ENCODE data around the gene SAXO1.
"Not testable (repeated sequence)": the region's sequence is repeated elsewhere in the genome, so short reads cannot be mapped to it uniquely, and the experiment has no call there.

Gene SAXO1

DNA sequence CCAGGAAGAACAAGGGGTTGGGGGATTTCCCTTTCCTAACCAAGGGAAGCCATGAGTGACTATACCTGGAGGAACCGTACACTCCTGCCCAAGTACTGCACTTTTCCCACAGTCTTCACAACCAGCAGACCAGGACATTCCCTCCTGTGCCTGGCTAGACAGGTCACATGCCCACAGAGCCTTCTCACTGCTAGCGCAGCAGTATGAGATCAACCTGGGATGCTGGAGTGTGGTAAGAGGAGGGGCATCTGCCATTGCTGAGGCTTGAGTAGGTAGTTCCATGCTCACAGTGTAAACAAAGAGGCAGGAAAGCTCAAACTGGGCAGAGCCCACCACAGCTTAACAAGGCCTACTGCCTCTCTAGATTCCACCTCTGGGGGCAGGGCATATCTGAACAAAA lies 35.9 kb downstream of the SAXO1 start:
- no peak for DNase-seq

DNA sequence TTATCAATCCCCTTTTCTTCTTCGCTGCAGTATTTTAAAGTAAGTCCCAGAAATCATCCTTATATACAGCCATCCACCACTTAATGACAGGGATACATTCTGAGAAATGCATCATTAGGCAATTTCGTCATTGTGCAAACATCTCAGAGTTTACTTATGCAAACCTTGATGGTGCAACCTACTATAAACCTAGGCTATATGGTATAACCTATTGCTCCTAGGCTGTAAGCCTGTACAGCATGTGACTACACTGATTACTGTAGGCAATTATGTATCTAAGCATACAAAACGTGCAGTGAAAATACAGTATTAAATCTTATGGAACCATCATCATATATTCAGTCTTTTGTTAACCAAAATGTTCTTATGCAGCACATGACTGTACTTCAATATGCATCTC lies 36.8 kb downstream of the SAXO1 start:
- no peak for DNase-seq

DNA sequence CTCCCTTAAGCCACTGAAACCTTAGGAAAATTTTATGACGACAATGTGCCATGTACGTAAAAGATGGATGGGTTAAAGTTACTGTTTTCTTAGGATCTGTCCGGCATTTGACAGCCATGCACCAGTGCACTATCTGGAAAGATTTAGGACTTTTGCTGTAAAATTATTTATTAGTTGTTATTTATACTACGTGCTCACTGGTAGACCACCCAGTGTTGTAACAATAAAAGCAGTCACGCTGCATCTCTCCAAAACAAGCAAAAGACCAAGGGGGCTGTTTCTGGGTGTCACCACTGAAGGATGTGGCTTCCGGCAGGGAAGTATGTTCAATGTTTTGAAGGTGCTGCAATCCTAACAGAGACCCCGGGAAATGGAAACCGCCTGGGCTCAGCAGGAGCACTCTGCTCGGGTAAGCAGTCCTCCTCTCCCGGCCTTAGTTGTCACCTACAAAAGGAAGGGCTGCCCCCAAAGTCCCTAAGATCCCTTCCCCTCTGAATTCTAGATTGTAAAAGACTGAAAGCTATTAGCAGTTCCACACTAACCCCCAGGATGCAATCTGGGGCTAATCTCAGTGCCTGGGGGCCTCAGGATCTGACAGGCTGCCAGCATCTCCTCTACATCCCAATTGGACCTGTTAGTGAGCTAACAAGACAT lies 38.6 kb downstream of the SAXO1 start:
- DNase-seq: no peak

DNA sequence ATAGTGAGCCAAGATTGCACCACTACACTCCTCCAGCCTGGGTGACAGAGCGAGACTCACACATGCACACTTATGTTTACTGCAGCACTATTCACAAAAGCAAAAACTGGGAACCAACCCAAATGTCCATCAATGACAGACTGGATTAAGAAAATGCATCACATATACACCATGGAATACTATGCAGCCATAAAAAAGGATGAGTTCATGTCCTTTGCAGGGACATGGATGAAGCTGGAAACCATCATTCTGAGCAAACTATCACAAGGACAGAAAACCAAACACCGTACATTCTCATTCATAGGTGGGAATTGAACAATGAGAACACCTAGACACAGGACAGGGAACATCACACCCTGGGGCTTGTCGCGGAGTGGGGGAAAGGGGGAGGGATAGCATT lies 41.8 kb downstream of the SAXO1 start:
- DNase-seq: not testable (repeated sequence)

DNA sequence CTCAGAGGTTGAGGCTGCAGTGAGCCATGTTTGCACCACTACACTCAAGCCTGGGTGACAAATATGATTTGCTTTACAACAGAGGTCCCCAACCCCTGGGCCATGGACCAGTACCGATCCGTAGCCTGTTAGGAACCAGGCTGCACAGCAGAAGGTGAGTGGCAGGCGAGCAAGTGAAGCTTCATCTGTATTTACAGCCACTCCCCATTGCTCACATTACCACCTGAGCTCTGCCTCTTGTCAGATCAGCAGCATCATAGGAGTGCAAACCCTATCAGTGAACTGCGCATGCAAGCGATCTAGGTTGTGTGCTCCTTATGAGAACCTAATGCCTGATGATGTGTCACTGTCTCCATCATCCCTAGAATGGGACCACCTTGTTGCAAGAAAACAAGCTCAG lies 42.5 kb downstream of the SAXO1 start:
- no peak for DNase-seq

DNA sequence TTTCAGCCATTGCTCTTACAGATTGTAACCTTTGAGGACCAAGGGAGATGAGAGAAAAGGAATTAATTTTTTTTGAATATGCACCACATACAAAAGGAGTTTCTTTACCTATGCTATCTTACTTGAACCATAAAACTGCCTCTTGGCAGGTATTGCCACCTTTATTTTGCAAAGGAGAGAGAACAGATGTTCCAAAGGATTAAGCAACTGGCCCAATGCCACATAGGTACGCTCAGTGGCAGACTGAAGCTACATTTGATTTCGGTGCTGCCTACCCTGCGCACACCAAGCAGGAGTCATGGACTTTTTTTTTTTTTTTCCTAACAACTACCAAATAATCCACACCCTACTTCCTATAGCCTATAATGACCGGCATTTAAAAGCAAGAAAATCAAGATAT lies 43.1 kb downstream of the SAXO1 start:
- DNase-seq: no peak

DNA sequence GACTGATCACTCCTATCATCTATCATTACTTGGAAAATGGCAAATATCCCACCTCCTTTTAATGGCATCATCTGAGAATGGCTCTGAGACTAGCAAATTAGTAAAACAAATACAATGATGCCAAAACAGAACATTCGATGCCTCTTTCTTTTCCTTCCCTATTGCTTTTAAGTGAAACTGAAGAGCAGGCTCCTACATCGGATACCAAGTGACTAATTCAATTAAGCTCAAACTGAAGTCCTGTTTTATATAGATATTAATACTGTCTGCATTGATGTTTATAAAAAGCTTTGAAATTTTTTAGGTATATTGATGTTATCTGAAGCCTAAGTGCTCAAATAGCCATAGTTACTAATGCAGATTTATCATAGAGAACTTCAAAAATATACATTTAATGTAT lies 43.9 kb downstream of the SAXO1 start:
- no peak for DNase-seq

DNA sequence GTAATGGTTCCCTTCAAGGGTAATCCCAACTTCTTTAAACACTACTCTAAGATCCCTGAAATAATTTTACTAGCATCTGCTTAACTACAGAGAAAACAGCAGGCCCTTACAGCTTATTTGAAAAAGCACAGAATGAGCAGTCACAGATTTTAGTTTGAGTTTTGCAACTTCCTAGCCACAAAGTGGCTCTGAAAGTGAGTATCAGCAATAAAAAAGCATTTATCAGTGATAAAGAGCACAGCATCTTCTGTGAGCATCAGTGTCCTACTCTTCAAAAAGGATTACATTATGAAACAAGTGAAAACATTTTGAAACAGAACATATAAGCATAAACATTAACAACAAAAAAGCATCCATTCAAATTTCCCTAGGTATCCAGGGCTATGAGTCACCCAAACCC lies 45.0 kb downstream of the SAXO1 start:
- DNase-seq: no peak

DNA sequence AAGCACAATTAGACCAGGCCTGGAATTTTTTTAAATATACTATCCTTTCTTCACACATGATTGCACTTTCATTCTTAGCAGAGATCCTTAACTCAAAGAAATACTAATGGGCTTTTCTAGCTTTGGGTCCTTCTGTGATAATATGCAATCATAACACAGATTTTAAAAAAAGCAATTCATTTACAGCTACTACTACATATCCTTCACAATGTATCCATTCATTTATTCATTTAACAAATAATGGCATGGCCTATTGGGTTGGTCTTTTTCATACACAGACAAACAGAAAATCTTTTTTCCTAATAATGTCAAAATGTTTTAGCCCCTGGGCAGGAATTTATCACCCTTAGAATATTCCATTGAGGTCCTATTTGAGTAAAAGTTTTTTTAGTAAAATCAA lies 47.0 kb downstream of the SAXO1 start:
- DNase-seq: no peak

DNA sequence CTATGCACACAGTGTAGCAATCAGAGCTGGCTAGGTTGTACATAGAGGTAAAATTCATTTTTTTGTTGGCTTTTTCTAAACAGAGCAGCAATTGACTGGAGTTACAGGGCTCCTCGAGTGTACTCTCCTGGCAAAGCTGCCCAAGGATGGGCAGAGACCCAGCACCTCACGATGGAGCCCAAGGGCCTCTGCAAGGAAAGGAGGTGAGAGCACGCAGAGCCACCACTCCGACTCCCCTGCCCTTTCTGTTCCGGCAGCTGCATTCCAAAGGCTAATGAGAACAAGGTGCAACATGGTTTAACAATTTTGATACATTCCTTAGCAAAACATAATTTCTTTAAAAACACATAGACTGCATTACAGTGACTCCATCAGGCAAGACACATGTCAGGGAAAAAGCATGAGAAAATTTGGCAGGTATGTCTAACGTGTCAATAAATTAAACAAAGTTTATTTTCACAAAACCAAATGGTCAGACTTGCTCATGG lies 47.5 kb downstream of the SAXO1 start:
- no peak for DNase-seq

DNA sequence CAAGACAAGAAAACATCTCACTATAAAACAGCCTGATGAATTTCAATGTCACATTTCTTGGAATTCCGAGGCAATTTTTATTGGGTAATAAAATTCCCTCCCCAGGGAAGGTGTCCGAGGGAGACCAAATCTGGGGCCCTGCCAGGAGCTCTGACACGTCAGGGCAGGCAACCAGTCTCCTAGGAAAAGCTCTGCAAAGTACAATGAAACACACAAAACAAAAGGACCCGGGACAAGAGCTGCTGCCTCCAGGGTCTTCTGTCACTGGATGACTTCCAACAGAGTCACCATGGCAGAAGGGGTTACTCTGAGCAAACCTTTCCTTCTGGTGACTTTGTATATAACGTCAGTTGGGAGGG lies 50.8 kb downstream of the SAXO1 start:
- DNase-seq: no peak

DNA sequence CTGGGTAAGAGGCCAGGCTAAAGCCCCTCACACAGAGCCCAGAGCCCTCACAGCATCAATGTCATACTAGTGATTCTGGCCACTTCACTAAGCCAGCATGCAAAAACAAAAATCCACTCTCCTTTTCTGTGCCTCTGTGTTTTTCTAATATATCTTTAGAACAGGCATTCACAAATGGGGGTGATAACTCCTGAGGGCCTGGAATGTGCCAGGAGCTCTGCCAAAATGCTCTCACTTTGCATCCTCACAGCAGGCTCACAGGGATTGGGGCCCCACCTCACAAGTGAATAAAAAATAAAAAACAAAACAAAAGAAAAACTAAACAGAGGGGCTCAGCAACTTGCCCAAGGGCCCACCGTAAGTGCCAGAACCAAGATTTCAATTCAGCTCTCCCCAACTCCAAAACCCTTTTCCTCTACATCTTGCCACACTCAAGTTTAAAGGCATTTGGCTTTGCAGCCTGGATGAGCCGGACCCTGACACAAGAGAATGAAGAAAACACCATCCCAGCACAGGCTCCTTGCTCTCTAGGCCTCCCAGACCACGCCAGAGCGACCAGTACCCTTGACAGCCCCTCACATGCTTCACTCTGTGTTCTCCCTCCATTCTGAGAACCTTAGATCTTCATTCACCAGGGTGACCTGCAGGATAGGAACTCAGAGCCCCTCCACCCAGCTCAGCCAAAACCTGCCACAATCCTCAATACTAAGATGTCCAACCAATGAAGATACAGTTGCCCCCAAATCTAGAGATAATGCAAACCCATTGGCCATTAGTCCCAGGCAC lies 51.3 kb downstream of the SAXO1 start:
- DNase-seq: no peak

DNA sequence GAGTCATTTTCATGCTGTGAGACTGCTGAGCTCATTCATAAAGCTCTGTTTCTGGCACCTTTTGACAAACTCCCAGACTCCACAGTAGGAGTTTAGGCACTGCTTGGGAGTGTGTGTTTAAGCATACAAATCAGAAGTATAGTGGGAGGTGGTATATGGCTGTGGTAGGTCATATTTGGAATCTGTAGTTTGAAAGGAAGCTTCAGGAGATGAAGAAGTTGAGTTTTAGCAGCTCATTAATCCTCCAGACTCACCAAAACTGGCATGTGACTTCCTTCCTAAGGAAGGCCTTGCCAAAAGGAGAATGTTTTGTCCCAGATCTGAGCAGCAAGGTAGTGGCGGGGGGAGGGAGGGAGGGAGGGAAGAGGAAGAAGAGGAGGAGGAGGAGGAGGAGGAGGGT lies 52.8 kb downstream of the SAXO1 start:
- no peak for DNase-seq

DNA sequence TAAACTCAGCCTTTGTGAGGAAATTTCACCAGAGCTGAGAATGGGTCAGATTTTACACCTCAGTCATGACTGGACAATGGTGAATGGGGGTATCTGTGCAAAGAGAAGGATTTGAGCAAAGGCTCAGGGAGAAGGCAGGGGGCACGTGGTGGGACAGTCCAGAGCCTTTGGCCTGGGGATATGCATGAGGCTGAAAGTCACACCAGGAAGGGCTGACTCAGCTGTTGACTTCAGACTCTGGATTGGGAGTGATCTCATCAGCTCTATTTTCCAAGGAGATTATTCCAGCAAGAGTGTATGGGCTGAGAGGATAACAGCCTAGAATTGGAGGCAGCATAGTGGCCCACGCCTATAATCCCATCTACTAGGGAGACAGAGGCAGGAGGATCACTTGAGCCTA lies 53.6 kb downstream of the SAXO1 start:
- peak; percentile 55 for DNase-seq

DNA sequence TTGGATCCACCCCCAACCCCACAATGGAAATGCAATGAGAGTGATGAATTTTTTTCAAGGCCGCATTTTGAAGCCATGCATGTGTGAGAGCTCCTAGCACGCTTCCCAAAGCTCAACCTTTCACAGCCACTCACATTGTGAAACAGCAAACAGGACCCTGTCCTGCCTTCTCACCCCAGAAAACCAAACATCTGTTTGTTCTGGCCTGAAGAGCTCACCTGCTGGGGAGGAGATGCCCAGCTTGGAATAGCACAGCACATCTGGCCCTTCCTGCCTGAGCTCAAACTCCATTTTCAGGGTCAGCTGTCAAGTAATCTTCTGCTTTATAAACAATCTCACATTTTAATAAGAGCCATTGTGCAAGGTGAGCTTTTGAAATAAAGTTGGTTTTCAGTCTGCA lies 54.8 kb downstream of the SAXO1 start:
- DNase-seq: no peak

DNA sequence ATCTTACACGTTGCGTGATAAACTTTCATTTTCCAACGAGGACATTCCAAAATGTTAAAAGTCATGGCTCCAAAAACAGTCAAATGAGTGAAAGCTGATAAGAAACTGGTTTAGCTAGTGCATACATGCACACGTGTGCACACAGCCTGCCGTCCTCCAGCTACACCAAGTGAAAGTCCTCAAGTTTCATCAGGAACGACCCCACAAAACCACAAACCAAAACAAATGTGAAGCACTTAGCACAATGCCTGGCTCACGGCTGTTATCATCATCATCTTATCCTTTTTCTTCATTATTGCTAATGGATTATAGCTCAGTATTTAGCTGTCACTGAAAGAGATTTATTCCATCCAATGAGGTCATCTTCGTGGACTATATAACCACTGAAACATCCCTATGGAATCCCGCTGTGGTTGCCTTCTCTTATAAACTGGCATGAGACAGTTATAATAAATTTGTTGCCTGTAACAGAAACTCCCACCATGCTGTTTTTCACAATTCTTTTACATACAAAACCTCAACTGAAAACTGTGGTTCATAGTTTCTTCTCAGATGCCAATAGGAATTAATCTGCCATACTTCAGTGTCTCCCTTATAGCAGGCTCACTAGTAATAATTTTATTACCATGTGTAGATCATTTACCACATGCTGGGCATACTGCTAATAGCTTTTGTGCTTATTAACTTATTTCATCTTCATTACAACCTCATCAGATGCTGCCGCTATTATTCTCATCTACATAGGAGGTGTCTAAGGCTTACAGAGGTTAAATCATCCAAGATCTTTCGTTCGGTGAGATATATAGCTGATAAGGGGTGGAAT lies 56.1 kb downstream of the SAXO1 start:
- peak; percentile 82 for DNase-seq

DNA sequence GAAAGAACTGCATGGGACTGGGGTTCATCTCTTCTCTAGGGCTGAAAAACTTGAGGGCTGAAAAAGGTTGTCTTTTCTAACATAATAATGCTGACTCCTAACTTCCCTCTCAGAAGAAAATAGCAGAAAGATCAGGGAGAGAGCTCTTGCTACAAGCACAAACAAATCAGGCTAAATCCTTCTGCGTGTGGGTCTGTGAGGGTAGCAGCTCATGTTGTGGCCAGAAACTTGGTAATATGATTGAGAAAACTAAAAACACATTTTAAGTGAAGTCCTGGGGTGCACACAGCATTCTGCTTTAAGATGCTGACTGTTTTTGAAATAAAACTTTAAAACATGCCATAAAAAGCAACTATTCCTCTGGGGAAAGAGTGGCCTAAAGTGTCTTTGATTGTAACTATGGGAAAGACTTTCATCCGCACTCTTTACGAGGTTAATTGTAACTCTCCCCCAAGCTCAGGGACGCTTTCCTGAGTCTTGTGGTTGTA lies 56.7 kb downstream of the SAXO1 start:
- no peak for DNase-seq

DNA sequence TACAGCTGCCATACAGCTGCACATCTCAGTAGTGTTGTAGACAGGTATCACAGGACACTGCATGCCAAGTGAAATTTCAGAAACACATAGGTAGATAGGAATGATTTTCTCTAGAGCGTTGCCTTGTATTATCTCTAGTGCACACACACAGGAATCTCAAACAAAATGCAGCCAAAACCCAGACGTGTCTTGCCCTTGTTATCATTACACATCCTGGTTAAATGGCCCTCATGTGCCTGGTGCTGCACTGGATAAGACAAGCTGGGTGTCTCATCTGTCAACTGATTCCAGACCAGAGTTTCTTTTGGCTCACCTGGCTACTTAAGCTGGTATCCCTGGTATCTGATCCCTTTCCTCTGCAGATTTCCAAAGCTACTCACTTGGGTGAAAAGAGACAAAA lies 59.7 kb downstream of the SAXO1 start:
- DNase-seq: no peak

DNA sequence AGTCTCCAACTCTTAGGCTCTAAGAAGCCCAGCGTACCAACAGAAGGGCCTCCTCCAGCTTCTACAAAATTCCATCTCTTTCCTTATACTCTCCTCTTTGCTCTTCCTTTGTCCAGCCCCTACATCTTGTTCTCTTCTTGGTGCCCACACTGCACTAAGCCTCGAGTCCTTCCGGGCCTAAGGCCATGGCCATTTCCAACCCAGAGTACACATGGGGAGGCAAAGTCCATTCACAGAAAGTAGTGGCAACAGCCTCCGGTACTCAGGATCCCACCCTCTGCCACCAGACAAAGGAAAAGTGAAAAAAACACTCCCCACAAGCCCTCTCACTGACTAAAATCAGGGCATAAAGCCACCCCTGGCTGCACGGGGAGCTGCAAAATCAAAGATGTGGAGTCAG lies 60.3 kb downstream of the SAXO1 start:
- no peak for DNase-seq

DNA sequence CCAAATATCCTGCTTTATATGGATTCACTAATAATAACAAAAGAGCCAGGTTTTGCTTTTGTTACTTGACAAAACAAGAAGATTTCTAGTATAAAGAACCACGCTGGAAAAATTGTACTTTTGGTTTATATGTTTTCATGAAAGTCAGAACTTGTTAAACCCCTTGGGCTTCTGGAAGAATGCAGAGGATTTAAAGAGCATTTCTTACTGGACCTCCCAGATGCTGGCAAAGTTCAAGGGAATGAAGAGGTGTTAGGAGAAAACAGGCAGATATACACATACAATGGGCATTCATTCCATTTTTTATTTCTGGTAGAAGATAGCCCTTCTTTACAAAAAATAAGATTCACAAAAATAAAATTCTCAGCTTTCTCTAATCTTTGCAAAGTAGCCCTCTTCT lies 61.1 kb downstream of the SAXO1 start:
- no peak for DNase-seq

DNA sequence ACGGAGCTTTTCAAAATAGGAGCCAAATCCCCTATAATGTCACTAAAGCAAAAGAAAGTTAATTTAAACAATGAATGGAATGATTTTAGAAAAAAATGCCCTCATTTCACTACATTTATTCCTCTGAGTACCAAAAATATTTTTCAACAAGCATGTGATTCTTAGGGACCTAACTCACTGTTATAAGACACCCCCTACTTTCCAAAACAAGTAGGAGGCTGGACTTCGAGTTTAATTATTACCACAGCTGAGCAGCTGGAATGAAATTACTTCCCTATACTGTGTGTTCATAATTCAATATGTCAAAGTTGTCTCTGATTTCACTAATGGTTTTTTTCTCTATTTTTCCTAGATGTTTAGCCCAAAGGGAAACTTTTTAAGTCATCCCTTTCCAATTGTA lies 61.6 kb downstream of the SAXO1 start:
- no peak for DNase-seq

DNA sequence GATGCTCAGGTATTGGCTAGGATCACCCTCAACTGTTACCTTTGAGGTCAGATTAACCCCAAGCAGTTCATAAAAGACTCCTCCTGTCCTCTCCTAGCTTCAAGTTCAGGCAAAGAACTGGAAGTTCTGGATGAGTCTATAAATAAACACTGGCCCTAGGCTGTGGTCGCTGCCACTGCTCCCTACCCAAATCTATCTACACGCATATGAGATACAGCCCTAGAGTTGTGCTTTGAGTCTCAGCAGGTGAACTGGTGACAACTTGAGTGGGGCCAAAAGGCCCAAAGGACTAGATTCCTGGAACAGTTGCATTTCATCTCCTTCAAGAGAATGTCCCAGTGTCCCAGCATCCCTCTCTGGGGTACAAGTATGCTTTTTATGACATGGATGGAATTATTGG lies 62.6 kb downstream of the SAXO1 start:
- no peak for DNase-seq

DNA sequence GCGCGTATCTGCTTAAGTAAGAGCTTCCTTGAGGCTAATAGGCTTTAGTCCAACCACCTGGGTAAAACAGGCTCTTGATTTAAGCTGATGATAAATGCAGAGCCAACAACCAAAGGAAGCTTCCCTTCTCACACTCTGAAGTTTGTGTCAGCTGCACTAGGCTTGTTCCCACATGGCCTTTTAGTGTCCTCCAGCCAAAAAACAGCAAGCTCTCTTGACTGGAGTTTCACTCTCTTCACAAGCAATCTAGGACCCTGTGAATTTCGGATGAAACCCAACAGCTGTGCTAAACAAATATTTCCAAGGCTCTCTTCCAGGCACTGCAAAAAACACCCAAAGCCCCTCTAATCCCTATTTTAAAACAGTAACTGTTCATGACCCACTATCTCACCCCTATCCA lies 63.9 kb downstream of the SAXO1 start:
- no peak for DNase-seq

DNA sequence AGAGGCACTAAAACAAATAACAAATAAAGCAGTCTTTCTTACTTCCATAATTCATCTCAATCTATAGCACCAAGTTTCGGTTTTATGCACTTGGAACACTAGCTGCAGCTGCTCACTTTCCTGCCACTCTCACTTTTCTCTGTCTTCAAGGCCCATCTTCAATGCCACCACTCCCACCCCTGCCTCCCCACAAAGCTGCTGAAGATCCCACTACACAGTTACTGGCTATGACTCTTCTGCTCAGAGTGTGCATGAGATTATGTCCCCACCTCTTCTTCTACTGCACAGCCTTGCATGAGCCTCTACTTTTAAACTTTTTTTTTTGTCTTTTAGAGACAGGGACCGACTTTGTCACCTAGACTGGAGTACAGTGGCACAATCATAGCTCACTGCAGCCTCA lies 77.4 kb downstream of the SAXO1 start:
- DNase-seq: no peak

Measured in HCEC 1CT (cell line).